Fibroblast of peridontal ligament (primary cell): ENCODE data around the gene PLPP1.
"Not testable (repeated sequence)": the region's sequence is repeated elsewhere in the genome, so short reads cannot be mapped to it uniquely, and the experiment has no call there.

ENCODE experiments used
- DNase-seq: peaks from one replicate; pipeline ENCODE4 v3.0.0-alpha.2; 2010; ENCODE audit errors: extremely low read depth

Gene PLPP1

DNA sequence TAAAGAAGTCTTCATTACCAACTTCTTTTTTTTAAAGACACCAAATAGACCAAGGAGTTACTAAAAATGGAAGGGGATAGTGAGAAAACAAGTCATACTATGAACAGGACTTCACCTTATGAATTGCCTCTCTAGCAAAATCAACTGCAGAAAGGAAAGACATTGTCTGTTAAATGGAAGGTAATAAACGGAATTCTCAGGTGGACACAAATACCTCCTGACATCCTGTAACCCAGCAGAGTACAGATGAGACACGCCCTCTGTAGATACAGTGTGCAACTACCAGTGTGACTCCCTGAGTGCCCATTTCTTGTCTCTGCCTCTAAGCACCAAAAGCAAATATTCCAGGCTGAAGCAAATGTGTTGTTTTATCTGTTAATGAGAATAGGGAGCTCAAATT is 12.2 kb upstream of the PLPP1 start:
- no peak for DNase-seq

DNA sequence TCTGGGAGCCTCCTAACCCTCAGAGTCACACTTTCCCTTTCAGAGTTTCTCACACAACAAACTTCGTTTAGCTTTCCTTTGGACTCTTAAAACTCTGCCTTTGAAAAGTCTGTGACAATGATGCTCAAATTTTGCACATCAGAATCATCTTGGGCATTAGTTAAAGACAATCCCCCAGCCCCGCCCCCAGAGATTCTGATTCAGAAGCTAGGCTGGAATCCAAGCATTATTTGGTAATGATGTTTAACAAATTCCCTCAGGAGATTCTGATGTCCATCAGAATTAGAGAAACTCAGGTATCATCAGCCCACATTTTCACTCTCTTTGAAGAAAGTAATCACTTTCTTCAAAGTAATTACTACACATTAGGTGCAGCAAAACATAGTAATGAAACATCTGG is 9.6 kb upstream of the PLPP1 start:
- DNase-seq = peak; percentile 40

DNA sequence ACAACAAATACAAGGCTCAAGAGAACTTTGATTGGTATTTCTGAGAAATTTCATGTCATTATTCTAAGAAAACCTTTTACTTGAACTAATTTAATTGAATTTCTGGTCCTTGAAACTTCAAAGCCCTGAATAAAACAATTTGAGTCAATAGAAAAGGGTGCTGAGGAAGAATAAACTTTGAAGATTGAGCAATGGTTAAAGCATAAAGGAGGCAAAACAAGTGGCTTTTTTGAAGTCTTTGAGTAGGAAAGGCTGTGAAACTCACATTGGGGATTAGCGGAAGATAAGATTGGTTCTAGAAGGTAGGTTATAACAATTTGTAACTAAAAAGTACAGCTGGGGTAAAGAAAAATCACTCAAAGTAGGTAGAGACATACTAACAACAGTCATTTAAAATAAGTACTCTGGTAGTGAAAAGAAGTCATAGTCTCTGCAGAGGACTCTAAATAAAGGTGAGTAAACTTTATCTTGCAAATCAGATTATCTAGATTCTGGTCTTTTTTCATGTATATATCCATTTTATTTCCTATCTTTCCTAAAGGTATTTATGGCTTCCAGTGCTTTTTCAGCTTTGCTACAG is 6.4 kb upstream of the PLPP1 start:
- DNase-seq = no peak

DNA sequence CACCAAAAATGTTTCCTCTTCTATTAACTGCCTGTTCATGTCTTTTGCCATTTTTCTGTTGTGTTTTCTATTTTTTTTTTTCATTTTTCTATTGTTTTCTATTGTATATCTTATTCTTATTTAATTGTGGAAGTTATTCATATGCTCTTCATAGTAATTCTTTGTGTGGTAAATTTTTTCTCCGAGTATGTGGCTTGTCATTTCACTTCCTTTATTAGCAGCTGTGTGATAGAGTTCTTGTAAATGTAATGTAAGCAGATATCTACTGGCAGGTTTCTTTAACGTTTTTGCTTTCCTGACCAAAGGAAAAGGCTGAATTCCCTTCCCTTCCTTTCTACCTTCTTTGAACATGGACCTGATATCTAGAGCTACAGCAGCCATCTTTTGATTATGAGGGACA is 5.8 kb upstream of the PLPP1 start:
- no peak for DNase-seq

DNA sequence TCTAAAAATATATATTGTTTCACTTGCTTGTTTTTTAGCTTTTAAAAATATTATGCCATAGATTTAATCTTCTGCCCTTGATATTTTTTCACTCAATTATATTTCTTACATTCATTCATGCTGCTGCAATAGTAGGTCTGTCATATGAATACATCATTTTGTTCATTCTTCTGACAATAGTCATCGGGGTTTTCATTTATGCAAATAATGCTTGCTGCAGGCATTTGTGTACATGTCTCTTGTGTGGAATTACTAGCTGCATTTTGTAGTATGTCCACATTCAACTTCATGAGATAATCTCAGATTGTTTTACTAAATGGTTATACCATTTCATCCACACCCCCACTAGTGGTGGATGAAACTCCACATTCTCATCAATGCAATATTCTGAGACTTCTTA is 5.3 kb upstream of the PLPP1 start:
- peak; percentile 43 for DNase-seq

DNA sequence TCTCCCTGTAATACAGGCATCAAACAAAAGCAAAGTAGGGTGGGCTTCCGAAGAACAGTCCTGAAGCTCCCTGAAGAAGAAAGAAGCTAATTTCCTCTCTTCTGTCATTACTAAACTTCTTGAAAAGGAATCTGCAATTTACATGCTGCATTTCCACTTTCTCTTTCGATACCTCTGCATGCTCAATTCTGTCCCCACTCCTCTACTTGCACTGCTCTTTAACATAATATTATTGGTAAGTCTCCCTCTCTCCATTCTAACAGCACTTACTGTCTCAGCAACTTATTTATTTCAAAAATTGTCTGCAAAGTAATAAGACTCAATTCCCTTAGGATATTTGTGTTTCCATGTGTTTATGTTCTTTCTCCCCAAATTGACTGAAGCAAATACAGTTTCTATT is 3.9 kb upstream of the PLPP1 start:
- peak; percentile 52 for DNase-seq

DNA sequence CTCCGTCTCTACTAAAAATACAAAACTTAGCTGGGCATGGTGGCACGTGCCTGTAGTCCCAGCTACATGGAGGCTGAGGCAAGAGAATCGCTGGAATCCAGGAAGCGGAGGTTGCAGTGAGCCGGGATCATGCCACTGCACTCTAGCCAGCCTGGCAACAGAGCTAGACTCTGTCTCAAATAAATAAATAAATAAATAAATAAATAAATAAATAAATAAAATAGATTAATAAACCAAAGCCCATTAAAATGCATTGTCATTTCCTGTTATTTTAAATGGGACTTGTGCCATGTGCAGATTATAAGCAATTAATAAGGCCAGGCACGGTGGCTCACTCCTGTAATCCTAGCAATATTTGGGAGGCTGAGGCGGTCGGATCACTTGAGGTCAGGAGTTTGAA is 2.6 kb upstream of the PLPP1 start:
- DNase-seq = not testable (repeated sequence)

DNA sequence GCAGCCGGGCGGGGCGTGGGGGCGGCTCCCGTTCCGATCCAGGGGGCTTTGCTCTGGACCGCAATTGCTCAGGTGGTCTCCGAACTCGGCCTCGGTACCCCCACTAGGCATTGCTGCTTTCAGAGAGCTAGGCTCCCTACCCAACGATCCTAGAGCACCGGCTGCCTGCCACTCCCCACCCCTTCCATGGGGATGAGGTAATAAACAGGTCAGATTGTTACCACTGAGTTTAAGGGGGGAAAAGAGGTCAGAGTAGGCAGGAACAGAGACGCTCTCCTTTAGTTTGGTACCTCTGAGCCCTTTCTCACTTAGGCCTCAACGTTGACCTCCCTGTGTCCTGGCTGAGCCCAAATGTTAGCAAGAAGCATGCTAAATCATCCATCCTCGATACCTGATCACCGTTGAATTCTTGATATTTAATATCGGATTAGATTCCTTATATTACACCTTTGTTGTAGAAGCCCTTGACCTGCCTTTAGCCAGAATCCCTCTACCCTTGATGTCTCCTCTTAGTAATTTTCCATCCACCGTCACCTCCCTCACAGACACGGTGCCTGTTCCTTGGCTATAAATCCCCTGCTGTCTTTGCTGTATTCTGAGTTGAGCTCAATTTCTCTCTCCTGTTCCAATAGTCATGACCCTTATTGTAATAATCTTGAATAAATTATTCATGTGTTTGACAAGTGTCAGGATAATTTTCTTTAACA is 588 bp upstream of the PLPP1 start:
- DNase-seq = no peak

DNA sequence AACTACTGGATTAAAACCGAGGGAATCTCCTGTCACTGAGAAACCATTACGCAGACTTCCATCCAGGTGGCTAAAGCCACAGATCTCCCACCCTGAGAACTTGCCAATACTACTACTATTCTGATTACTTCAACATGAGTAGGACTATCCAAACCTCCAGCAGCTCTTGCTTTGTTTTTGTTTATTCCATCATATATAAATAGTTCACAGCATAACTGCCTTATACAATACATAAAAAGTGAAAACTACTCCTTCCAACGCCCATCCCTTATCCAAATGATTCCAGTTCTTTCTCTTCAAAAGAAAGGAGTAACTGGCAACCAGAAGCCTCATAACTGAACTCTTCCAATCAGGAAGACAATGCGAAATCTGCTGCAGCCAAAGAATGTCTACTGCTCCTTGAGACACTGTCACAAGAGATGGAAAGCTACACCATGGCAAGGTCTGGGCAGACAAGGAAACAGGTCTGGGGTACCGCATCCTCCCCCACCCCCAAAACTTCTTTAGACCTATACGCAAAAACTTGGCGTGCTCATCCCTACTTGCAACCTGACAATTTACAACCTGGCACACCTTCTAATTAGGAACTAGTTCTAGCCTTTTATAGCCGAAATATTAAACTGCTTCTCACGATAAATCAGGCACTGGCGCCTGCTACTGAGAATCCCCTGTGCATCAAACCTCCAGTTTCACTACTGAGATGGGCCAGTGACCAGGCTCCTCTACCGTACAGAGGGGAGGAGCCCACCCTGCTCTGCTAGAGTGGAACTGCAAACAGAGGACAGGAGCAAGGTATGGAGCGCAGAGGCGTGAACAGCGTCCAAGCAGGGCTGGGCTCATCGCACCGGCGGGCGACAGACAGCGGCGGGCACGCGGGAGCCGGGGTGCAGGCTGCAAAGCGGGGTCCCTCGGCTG is 986 bp downstream of the PLPP1 start:
- DNase-seq = peak; percentile 22

DNA sequence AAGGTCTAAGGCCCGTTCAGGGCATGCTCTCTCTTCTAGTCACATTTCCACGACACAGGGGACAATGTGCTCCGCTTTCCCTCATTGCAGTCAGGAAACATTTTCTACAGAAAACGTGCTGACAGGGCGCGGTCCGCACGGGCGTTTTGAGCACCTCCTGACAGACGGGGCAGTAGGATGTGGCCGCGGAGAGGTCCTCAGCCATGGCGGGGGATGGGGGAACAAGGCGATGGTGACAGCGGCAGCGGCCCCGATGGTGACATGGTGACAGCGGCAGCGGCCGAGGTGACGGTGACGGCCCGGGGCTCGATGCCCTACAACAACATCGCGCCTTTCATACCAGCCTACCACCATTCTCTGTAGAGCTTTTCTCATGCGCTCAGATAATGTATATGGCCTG is 4.1 kb downstream of the PLPP1 start:
- DNase-seq = no peak

DNA sequence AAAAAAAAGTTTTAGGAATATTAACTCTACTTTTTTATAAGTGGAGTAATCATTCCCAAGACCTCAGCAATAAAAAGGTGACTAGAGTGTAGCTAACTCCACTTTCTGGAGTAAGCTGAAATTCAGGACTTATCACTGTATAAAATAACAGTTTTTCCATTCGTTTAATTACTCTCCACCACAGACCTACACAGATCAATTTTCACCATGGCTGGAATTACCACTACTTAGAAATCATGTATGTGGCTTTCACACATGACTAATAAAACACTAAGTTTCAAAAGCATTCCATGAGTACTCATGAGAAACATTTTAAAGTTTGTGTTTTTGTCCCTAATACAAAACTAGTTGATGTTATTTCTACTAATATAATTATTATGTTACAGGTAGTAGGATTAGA is 9.9 kb downstream of the PLPP1 start:
- DNase-seq = no peak

DNA sequence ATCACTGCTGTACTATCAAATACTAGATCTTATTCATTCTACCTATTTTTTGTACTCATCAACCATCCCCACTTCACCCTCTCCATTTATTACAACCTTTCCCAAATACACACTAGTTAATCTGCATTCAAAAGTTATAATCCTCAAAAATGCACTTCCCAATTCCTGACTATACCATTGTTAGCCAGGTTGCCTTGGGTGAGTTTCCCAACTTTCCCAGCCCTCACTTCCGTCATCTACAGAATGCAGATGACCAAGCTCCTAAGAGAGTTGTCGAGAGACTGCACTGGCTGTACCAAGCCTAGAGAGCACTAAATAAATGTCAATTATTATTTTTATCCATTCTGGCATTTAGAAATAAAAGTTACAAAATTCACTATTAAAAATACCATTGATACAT is 11.5 kb downstream of the PLPP1 start:
- DNase-seq = no peak

DNA sequence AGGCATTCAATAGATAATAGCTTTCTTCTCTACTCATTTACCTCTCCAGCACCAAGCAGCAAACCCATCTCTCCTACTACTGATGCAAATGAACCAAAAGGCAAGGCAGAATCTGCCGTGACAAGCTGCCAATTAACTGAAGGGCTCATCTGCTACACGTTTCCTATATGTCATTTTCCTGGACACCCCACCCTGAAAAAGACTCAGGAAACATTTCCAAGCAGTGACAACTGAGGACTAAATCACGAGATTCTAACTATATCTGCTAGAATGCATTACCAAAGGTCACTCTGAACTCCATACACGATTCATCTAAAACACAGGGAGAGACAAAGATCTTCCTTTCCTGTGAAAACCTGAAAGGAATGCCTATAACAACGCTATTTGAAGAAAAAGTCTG is 12.9 kb downstream of the PLPP1 start:
- DNase-seq = no peak

DNA sequence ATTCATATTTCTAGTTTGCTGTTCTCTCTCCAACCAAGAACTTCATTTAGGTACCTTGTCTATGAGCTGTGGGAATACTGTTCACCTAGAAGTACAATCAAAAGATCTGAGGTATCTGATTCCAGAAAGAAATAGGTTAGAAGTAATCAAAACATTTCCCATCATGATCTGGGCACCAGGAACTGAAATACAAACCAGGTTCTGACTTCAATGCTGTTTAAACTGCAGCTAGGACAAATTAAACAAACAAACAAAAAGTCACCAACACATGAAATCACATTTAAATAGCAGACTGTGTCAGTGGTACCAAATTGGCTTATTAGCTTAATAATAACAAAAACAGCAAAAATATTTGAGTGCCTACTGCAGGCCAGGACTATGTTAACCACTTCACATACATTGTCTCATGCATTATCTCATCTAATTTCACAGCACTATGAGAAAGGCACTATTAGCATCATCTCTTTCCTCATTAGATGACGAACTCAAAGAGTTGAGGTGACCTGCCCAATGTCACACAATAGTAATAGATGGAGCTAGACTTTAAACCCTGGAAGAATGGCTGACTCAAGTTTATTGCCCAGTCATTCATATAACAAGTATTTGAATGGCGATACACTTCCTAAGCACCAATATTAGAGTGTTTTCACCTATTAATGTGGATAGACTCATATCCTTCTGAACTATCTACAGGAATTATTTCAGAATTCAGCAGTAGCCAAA is 14.5 kb downstream of the PLPP1 start:
- no peak for DNase-seq

DNA sequence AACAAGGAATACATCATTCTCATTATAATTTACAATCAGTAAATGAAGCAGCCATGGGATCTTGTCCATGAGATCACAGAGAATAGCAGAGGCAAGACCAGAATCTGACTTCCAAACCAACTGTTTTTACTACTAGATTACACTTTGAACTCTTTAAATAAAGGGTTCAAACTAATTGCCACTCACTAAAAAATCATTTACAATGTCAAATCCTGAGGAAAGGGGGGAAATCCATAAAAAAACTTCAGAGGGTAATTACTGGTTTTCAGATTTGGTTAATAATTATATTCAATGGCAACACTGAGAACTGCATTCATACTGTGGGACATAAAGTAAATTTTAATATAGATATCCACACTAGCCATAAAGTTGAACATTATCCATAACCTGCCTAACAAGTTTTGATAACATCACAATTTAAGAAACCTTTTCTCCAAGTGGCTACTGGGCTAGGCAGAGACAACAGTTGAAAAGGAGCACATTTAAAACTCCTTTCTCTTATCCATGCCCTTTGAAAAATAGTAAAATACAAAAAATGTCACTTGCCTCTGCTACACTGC is 15.9 kb downstream of the PLPP1 start:
- DNase-seq = no peak

DNA sequence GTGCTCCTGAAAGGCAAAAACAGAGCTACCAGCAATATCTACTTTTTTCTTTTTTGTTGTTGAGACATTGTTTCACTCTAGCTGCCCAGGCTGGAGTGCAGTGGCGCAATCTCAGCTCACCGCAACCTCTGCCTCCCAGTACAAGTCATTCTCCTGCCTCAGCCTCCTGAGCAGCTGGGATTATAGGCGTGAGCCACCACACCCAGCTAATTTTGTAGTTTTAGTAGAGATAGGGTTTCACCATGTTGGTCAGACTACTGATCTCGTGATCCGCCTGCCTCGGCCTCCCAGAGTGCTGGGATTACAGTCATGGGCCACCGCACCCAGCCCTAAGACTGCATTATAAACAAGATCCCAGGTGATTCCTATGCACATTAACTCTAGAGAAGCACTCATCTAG is 17.0 kb downstream of the PLPP1 start:
- no peak for DNase-seq

DNA sequence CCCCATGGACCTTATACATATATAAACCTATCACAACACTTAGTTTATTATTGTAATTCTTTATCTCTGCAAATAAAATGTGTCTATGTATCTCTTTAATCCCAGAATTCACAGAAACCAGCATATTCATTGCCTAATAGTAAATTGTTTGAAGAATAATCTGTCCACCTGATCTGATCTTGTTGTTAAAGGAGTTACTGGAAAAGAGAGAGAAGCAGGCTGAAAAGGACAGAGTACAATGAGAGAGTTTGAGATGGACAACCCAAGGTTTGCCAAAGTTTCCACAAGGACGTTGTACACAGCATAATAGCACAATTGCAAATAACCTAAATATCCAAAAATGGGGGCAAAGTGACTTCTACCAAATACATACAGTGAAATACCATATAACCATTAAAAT is 23.8 kb downstream of the PLPP1 start:
- DNase-seq = no peak

DNA sequence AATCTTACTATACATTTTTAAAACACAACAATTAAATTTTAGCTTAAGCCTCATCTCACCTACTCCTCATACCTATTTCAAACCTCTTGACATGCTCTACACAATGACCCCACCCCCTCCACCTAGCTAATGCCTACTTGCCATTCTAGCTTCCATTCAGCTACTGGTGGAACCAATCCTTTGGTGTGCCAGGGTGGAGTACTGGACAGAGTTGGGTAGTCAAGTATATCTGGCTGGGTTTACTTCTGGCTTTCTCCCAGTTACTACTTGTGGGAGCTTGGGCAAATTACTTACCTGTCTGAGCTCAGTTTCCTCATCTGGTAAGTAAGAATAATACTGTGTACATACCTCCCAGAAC is 24.3 kb downstream of the PLPP1 start:
- no peak for DNase-seq

DNA sequence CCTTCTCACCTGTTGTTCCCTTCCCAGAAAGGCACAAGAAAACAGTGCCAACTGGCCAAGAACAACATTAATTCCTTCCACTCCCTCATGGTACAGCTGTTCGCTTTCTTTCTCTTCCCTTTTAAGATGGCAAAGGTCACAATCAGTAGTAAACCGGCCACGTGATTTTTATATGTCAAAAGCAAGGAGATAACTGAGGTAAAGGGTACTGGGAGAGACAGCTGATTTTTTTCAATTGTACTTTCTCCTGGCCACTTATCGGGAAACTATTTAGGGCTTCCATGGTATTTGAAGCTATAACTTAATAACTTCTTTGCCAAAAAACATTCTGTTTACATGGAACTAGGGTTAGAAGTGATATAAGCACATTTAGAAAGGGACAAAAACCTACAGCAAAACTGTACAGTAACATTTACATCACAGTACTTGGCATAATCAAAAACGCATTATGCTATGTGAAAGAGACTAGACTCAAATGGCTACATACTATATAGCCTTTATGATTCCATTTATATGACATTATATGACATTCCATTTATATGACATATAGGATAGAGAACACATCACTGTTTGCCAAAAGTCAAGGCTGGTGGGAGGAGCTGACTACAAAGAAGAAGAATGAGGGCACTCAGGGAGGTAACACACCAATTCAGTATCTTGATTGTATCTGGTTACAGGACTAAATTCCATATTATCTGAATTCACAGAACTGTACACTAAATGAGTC is 24.8 kb downstream of the PLPP1 start:
- DNase-seq = no peak

DNA sequence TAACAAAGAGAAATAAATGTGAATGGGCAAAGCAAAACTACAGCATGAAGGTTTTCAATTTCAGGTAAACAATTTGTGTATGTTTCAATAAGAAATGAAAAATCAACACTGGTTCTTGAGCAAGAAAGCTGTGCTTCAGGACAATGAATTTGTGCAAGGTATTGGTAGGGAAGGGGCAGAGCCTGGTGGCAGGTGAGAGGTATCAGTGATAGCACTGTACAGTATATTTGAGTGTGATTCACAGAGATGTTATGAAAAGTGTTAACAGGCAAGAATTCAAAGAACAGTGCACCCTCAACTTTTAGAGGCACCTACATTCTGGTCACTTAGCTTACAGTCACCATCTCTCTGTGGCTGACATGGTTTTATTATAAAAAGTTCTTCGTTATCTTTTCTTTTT is 25.7 kb downstream of the PLPP1 start:
- no peak for DNase-seq

DNA sequence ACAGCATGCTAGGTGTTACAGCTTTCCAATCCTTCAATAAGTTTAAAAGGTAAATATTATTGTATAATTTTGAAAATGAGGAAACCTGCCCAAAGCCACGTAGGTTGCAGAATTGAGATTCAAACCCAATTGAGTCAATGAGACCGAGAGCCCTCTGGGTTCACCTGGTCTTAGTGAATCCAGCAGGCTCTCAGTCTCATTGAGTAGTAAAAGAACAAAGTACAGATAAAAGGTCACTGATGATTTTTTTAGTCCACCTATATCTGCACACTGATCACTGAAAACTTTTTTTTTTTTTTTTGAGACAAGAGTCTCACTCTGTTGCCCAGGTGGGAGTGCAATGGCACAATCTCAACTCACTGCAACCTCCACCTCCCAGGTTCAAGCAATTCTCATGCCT is 27.2 kb downstream of the PLPP1 start:
- DNase-seq = no peak
